OCI-LY1 (cell line): ENCODE data around the gene PCNT.
A peak's percentile ranks its signal among the peaks of the same experiment; 100 is the strongest.

Source experiments
- H2AFZ ChIP-seq: fragments of 200-600 bp; sonication (generic), shearing (Covaris generic); 2 replicates; pipeline ENCODE4 v1.6.0; 2014; ENCODE audit warnings: antibody characterized with exemption, mild to moderate bottlenecking, low read length
- H3F3A ChIP-seq: fragments of 200-600 bp; sonication (generic), shearing (Covaris generic); 2 replicates; pipeline ENCODE4 v1.6.0; 2014; ENCODE audit warnings: mild to moderate bottlenecking, antibody characterized with exemption, low read length, moderate library complexity; ENCODE audit not compliant: insufficient read depth
- H3K27ac ChIP-seq: fragments of 200-600 bp; sonication (generic); 2 replicates; pipeline ENCODE4 v1.5.1; 2014; ENCODE audit warnings: low read length, mixed run types, mild to moderate bottlenecking, low read depth; ENCODE audit not compliant: poor library complexity, severe bottlenecking
- H3K27me3 ChIP-seq: fragments of 200-600 bp; sonication (generic); 2 replicates; pipeline ENCODE4 v1.6.0; 2014; ENCODE audit warnings: antibody characterized with exemption, mild to moderate bottlenecking, low read length, moderate library complexity; ENCODE audit not compliant: insufficient read depth
- H3K36me3 ChIP-seq: fragments of 200-600 bp; sonication (generic); 2 replicates; pipeline ENCODE4 v1.6.1; 2014; ENCODE audit warnings: mild to moderate bottlenecking, antibody characterized with exemption, low read length, moderate library complexity, mixed read lengths; ENCODE audit not compliant: insufficient read depth
- H3K4me1 ChIP-seq: fragments of 200-600 bp; sonication (generic); 2 replicates; pipeline ENCODE4 v1.5.1; 2014; ENCODE audit warnings: mild to moderate bottlenecking, low read length, moderate library complexity; ENCODE audit not compliant: insufficient read depth, severe bottlenecking
- H3K4me2 ChIP-seq: fragments of 200-600 bp; sonication (generic), shearing (Covaris generic); 2 replicates; pipeline ENCODE4 v1.6.1; 2014; ENCODE audit warnings: low read length
- H3K4me3 ChIP-seq: fragments of 200-600 bp; sonication (generic); 2 replicates; pipeline ENCODE4 v1.5.1; 2014; ENCODE audit warnings: low read length, low read depth, mild to moderate bottlenecking, mixed read lengths; ENCODE audit not compliant: poor library complexity, severe bottlenecking
- H3K79me2 ChIP-seq: fragments of 200-600 bp; shearing (Covaris generic); 2 replicates; pipeline ENCODE4 v1.6.1; 2016; ENCODE audit warnings: mixed run types, low read length, mixed read lengths; ENCODE audit not compliant: insufficient read depth
- H3K9ac ChIP-seq: fragments of 200-600 bp; sonication (generic), shearing (Covaris generic); 2 replicates; pipeline ENCODE4 v1.6.1; 2014; ENCODE audit warnings: mild to moderate bottlenecking, low read length, mixed read lengths
- H3K9me2 ChIP-seq: fragments of 200-600 bp; sonication (generic), shearing (Covaris generic); 2 replicates; pipeline ENCODE4 v1.6.1; 2014; ENCODE audit warnings: low read depth, mild to moderate bottlenecking, low read length, mixed read lengths
- H3K9me3 ChIP-seq: fragments of 200-600 bp; shearing (Covaris generic); 2 replicates; pipeline ENCODE4 v1.6.1; 2014; ENCODE audit warnings: low read length, mixed read lengths
- H4K20me1 ChIP-seq: fragments of 200-600 bp; sonication (generic), shearing (Covaris generic); 2 replicates; pipeline ENCODE4 v1.6.0; 2016; ENCODE audit warnings: mild to moderate bottlenecking, low read length; ENCODE audit not compliant: insufficient read depth
- EZH2 ChIP-seq: fragments of 200-600 bp; sonication (generic), shearing (Covaris generic); IDR thresholded peaks from 2 replicates; pipeline ENCODE4 v1.8.0; 2017; ENCODE audit warnings: borderline replicate concordance, mixed run types, mild to moderate bottlenecking, antibody characterized with exemption, low read length, moderate library complexity, mixed read lengths
- TF ChIP-seq, protein P1 (sequence below): fragments of 200-600 bp; sonication (generic), shearing (Covaris generic); IDR thresholded peaks from 2 replicates; pipeline ENCODE4 v1.5.1; 2017; ENCODE audit warnings: mild to moderate bottlenecking, antibody characterized with exemption, low read length, moderate library complexity, mixed read lengths

Gene PCNT

DNA sequence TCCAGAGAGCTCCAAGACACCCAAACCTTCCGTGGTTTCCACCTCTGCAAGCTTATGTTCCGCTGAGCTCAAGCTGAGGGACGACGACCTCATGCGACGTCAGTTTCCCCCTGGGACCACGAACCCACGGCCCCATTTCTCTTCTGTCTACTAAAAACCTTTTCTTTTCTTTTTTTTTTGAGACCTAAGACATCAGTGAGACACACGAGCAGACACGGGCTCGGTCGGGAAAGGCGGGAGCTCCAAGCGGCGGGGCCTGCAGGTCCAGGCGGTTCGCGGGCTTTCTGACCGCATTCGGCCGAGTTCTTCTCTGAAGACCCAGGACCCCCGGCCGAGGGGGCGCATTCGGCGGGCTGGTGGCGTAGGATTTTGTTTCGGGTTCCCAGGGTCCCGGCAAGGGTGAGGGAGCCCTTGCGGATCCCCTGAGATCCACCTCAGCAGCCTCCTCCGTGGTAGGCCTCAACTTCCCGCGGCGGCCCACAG lies 688 bp upstream of the PCNT start:
- H3K4me1 ChIP-seq = peaks cover 37% of the 10 kb centered on the region
- H4K20me1 ChIP-seq = no peaks in the 10 kb centered on the region
- H2AFZ ChIP-seq = no peak overlapping the region

DNA sequence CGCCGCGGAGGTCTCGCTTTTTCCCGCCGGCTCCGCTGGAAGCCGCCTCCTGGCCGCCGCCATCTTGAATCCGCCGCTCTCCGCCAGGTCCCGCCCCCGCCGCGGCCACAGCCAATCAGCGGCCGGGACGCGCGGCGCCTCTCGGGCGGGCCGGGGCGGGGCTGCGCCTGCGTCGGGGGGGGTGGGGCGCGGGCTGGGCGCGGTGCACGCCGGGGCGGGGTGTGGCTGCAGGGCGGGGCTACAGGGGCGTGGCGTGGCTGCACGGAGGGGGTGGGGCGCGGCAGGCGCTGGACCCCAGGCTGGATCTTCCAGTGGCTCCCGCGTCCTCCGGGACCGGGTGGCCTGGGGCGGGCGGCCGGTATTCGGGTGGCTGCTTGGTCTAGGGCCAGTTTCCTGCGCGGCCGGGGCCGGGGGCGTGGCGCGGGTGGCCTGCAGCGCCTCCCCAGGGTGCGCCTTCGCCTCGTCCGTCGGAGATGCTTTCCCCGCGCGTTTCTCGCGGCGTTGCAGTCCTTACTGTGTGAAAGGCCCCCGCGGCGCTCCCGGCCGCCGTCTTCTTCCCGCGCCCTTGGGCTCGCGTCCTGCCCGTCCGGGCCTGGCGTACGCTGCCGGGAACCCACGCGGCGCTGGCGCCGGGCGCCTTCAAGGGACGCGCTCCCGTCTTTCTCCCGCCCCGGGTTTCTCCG lies 575 bp downstream of the PCNT start:
- Histone ChIP-seq H3K9me3 (no peaks in the 10 kb centered on the region), H3K4me3 (peak overlapping the region; percentile 79), H3K79me2 (peaks cover 55% of the 10 kb centered on the region), H3K36me3 (peaks cover 42% of the 10 kb centered on the region), H3K4me1 (peaks cover 37% of the 10 kb centered on the region), H3K27ac (peak overlapping the region; percentile 92), H3K9ac (peak overlapping the region; percentile 96), H3F3A (no peaks in the 10 kb centered on the region), H3K9me2 (no peaks in the 10 kb centered on the region), H3K27me3 (no peaks in the 10 kb centered on the region), H3K4me2 (peak overlapping the region; percentile 80), H4K20me1 (no peaks in the 10 kb centered on the region), H2AFZ (no peak overlapping the region)
- TF ChIP-seq, protein P1, sequence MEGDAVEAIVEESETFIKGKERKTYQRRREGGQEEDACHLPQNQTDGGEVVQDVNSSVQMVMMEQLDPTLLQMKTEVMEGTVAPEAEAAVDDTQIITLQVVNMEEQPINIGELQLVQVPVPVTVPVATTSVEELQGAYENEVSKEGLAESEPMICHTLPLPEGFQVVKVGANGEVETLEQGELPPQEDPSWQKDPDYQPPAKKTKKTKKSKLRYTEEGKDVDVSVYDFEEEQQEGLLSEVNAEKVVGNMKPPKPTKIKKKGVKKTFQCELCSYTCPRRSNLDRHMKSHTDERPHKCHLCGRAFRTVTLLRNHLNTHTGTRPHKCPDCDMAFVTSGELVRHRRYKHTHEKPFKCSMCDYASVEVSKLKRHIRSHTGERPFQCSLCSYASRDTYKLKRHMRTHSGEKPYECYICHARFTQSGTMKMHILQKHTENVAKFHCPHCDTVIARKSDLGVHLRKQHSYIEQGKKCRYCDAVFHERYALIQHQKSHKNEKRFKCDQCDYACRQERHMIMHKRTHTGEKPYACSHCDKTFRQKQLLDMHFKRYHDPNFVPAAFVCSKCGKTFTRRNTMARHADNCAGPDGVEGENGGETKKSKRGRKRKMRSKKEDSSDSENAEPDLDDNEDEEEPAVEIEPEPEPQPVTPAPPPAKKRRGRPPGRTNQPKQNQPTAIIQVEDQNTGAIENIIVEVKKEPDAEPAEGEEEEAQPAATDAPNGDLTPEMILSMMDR = no peak

More for the DNA sequence above, 688 bp upstream of the PCNT start:
- Histone ChIP-seq H3K4me3 (peak overlapping the region; percentile 79), H3K9me3 (no peaks in the 10 kb centered on the region), H3K9ac (peak overlapping the region; percentile 98), H3K36me3 (peaks cover 37% of the 10 kb centered on the region), H3F3A (no peaks in the 10 kb centered on the region), H3K4me2 (peak overlapping the region; percentile 70), H3K9me2 (no peaks in the 10 kb centered on the region), H3K79me2 (peaks cover 47% of the 10 kb centered on the region), H3K27ac (peak overlapping the region; percentile 87), H3K27me3 (no peaks in the 10 kb centered on the region)
- TF ChIP-seq EZH2 = no peak
- TF ChIP-seq, protein P1 = no peak

DNA sequence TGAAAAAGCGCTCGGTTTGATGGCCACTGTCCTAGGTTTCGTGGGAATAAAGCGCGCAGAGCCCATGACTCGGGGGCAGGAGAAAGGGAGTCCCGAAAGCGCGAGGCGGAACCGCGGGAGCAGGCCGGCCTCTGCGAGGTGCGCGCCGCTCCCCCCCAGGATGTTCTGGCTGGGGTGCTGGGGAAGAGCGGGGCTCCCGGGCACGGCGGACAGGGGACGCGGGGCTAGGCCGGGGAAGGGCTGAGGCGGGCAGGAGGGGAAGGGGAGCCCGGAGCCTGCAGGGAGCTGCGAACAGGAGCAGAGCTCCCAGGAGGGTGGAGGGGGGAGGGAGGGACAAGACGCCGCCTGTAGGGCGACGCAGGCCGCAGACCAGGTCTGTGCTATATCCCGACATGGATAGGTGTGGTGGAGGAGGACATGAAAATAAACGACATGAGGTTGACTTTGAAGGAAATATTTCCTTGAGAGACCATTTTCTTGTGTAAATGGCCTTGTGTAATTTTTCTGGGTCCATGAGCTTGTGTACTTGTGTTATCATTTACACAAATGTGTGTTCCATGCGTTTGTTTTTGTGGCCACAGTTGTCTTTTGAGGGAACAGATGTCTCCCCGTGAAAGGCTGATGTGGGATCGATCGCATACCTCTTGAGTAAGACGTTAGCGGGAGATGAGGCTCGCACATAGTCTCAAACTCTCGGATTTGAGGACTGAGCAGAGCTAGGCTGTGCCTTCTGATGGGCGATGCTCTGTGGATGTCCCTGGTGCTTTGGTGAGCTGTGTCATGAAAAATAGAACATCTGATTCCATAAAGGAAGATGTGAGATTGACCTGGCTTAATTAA lies 1.3 kb downstream of the PCNT start:
- Histone ChIP-seq H3K36me3 (peaks cover 49% of the 10 kb centered on the region), H3K27me3 (no peaks in the 10 kb centered on the region), H2AFZ (no peak overlapping the region), H3K4me3 (peak overlapping the region; percentile 79), H4K20me1 (no peaks in the 10 kb centered on the region), H3K4me1 (peaks cover 32% of the 10 kb centered on the region), H3K79me2 (peaks cover 61% of the 10 kb centered on the region), H3K27ac (peak overlapping the region; percentile 47), H3K9ac (peak overlapping the region; percentile 84), H3K9me3 (no peaks in the 10 kb centered on the region), H3K4me2 (peak overlapping the region; percentile 80), H3F3A (no peaks in the 10 kb centered on the region), H3K9me2 (no peaks in the 10 kb centered on the region)
- TF ChIP-seq, protein P1 = peak; percentile 13; the same call in 1 of the 2 replicates
- TF ChIP-seq EZH2 = no peak
